Nephron progenitor cell (in vitro differentiated cells): Measurements from ENCODE around the gene CELF3.

Source experiments
- DNase-seq: peaks from one replicate; pipeline ENCODE4 v3.0.0; 2021
- H3K27ac Mint-ChIP-seq: 2 replicates; pipeline ENCODE4 v1.8.0; 2021; ENCODE audit warnings: mild to moderate bottlenecking, moderate library complexity, mixed read lengths
- H3K27me3 Mint-ChIP-seq: 2 replicates; pipeline ENCODE4 v1.8.0; 2021; ENCODE audit warnings: mild to moderate bottlenecking, low read depth, mixed read lengths; ENCODE audit not compliant: poor library complexity
- H3K36me3 Mint-ChIP-seq: 2 replicates; pipeline ENCODE4 v1.8.0; 2021; ENCODE audit warnings: low read depth, mixed read lengths
- H3K4me1 Mint-ChIP-seq: 2 replicates; pipeline ENCODE4 v1.8.0; 2021; ENCODE audit warnings: mixed read lengths
- H3K4me3 Mint-ChIP-seq: 2 replicates; pipeline ENCODE4 v1.8.0; 2021; ENCODE audit warnings: mild to moderate bottlenecking, moderate library complexity, mixed read lengths
- H3K9me3 Mint-ChIP-seq: 2 replicates; pipeline ENCODE4 v1.8.0; 2021; ENCODE audit warnings: mild to moderate bottlenecking, moderate library complexity, mixed read lengths
- CTCF ChIP-seq: fragments of 200-600 bp; sonication (generic); IDR thresholded peaks from 2 replicates; pipeline ENCODE4 v1.5.0; 2021; ENCODE audit warnings: antibody characterized with exemption

Gene CELF3

GRCh38 chr1:151713044-151713443 is 3.6 kb downstream of the CELF3 start:
- no peaks in the 10 kb centered on the region for H3K36me3 Mint-ChIP-seq
- H3K4me3 Mint-ChIP-seq = no peak overlapping the region
- H3K27ac Mint-ChIP-seq = no peak overlapping the region
- H3K4me1 Mint-ChIP-seq = peaks cover 19% of the 10 kb centered on the region
- no peak for DNase-seq
- TF ChIP-seq CTCF = no peak
- no peaks in the 10 kb centered on the region for H3K9me3 Mint-ChIP-seq
- H3K27me3 Mint-ChIP-seq = peaks cover 38% of the 10 kb centered on the region

- TF ChIP-seq CTCF = no peak
- DNase-seq = no peak
- Mint-ChIP-seq H3K4me3 (no peak overlapping the region), H3K4me1 (peaks cover 11% of the 10 kb centered on the region), H3K27ac (no peak overlapping the region), H3K9me3 (no peaks in the 10 kb centered on the region), H3K36me3 (no peaks in the 10 kb centered on the region), H3K27me3 (peaks cover 27% of the 10 kb centered on the region)
These were observed 4.7 kb downstream of the CELF3 start for GRCh38 chr1:151711951-151712350.

- Mint-ChIP-seq H3K9me3 (no peaks in the 10 kb centered on the region), H3K4me3 (no peak overlapping the region), H3K27ac (no peak overlapping the region), H3K27me3 (peaks cover 25% of the 10 kb centered on the region), H3K36me3 (no peaks in the 10 kb centered on the region), H3K4me1 (peaks cover 7% of the 10 kb centered on the region)
- DNase-seq = no peak
- TF ChIP-seq CTCF = no peak
These were observed 5.4 kb downstream of the CELF3 start for GRCh38 chr1:151711044-151711800.

- H3K9me3 Mint-ChIP-seq = no peaks in the 10 kb centered on the region
- no peak overlapping the region for H3K27ac Mint-ChIP-seq
- peaks cover 20% of the 10 kb centered on the region for H3K27me3 Mint-ChIP-seq
- TF ChIP-seq CTCF = no peak
- peaks cover 5% of the 10 kb centered on the region for H3K4me1 Mint-ChIP-seq
- H3K36me3 Mint-ChIP-seq = no peaks in the 10 kb centered on the region
- H3K4me3 Mint-ChIP-seq = no peak overlapping the region
- DNase-seq = peak; percentile 75
These were observed 6.3 kb downstream of the CELF3 start for GRCh38 chr1:151710187-151710840.

- no peak for DNase-seq
- peaks cover 19% of the 10 kb centered on the region for H3K27me3 Mint-ChIP-seq
- H3K9me3 Mint-ChIP-seq = no peaks in the 10 kb centered on the region
- H3K4me1 Mint-ChIP-seq = peaks cover 8% of the 10 kb centered on the region
- no peak for TF ChIP-seq CTCF
- H3K36me3 Mint-ChIP-seq = no peaks in the 10 kb centered on the region
- no peak overlapping the region for H3K4me3 Mint-ChIP-seq
- no peak overlapping the region for H3K27ac Mint-ChIP-seq
These were observed 7.7 kb downstream of the CELF3 start for GRCh38 chr1:151708891-151709290.
